ENCODE data around the gene ASCC3.

Gene ASCC3

GRCh38 chr6:100573166-100573565 lies 308.0 kb downstream of the ASCC3 start:
- DNase-seq = no peak

DNA sequence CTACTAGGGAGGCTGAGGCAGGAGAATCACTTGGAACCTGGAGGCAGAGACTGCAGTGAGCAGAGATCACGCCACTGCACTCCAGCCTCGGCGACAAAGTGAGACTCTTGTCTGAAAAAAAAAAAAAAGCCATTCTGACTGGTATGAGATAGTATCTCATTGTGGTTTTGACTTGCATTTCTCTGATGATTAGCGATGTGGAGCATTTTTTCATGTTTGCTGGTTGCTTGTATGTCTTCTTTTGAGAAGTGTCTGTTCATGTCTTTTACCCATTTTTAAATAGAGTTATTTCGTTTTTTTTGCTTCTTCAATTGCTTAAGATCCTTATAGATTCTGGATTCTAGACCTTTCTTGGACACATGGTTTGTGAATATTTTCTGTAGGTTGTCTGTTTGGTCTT lies 312.9 kb downstream of the ASCC3 start:
- no peak for DNase-seq

- DNase-seq = no peak
Measured at GRCh38 chr6:100566563-100566962, 314.6 kb downstream of the ASCC3 start.

DNA sequence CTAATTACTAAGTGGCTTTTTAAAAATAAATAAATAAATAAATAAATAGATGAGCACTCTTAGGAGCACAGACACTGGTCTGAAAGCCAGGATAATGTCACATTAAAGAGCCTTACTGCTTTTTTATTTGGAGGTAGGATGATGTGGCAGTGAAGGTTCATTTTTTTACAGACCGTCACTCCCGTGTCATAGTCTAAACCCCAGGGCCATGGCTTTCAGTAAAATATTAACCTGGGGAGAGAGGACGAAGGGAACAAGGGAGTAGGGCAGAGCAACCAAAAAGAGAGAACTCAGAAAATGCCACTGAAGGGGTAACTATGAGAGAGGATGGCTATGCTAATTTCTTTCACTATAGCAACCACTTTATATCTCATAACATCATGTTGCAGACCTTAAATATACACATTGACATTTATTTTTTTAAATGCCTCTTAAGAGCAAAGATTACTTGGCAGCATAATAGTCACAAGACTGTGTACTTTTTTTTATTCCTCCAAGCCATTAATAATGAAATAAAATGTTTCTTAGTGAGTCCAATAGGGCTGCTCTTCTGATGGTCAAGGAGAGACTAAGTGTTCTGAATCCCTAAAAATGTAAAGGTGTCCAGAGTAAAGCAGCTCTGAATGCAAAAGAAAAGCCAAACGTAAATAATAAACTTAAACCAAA lies 315.6 kb downstream of the ASCC3 start:
- no peak for DNase-seq

DNA sequence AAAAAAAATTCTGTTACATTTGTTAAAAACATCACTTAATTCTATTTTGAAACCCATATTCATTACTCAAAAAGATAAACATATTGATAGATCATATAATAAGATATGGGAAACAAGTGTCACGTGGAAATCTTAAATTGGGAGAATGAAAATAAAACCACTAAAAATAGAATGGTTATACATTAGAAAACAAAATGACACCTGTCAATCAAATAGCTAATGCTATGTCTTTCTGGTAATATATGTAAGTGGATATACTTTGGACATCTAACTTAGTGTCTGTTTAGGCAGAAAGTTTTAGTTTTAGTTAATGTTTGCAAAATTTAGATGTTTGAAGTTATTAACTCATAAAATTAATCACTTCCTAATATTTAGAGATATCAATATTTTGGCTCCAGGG lies 321.3 kb downstream of the ASCC3 start:
- no peak for DNase-seq

DNA sequence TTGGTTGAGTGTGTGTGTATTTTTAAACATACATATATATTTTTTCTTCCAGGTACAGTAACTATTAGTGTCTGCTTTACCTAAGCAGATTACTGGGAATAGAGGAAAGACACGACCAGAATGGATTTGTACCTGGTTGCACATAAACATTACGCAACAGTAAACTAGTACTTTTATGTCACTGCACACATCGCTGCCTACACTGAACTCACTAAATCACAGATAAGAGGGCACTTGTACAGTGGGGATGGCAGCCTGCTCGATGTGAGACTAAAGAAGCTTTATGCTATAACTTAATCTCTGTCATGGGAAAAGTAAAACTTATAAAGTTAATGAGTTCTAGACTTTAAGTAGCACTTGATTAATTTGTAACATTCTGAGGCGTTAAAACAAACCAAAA lies 326.9 kb downstream of the ASCC3 start:
- peak; percentile 31 for DNase-seq

- peak; percentile 68 for DNase-seq
Measured at GRCh38 chr6:100553243-100553642, 327.9 kb downstream of the ASCC3 start.

GRCh38 chr6:100549406-100550167 lies 331.5 kb downstream of the ASCC3 start:
- no peak for DNase-seq

GRCh38 chr6:100538086-100538485 lies 343.0 kb downstream of the ASCC3 start:
- no peak for DNase-seq

DNA sequence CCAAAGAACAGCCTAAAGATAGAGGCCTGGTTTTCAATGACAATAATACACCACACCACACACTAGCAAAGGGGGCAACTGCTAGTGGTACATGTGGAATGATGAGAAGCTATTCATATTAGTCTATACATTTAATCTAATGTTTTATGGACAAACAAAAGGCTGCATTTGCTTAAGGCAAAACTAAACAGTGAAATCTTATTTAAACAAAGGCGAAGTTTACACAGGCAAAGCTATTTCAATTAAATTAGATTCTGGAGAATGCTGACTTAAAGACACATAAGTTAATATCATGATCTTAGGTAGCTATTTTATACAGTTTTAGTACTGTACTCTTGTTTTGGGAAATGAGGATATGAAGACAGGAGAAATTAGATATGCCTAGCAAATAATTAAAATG lies 362.5 kb downstream of the ASCC3 start:
- DNase-seq = no peak

GRCh38 chr6:100517633-100518032 lies 363.5 kb downstream of the ASCC3 start:
- no peak for DNase-seq

- DNase-seq = no peak
Measured at GRCh38 chr6:100517106-100517505, 364.0 kb downstream of the ASCC3 start.

GRCh38 chr6:100514660-100515059 lies 366.5 kb downstream of the ASCC3 start:
- DNase-seq = no peak

- DNase-seq = no peak
Measured at GRCh38 chr6:100512203-100512862, 368.8 kb downstream of the ASCC3 start.

- DNase-seq = no peak
Measured at GRCh38 chr6:100509101-100509500, 372.0 kb downstream of the ASCC3 start.

- DNase-seq = no peak
Measured at GRCh38 chr6:100506651-100507050, 374.5 kb downstream of the ASCC3 start.

GRCh38 chr6:100504786-100505737 lies 376.1 kb downstream of the ASCC3 start:
- no peak for DNase-seq

DNA sequence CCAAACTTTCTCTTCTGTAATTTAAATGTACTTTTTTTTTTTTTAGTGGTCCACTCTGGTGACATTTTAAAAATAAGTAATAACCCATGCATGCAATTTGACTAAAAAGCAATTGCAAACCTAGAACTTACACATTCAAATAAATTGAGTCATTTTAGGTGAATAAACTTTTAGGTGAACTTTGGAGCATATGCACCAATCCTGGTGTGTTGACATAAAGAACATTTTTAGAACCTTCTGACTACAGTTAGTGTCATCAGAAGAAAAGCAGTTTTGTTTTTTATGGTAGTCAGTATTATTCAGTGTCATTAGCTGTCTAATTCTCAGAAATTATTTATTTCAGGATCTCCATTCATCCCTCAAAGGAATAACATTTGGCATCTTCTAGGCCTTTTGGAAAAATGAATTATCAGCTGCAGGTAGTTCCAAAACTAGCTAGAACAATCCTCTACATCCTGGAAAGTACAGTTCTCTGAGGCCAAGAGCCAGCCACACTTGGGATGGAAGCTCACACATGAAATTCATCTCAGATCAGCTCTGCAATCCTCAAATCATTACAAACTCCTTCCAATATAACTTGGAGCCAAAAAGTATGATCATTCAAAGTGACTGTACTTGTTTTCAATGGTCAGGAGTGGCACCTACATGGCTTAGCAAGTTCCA lies 378.0 kb downstream of the ASCC3 start:
- no peak for DNase-seq

GRCh38 chr6:100493206-100493888 lies 387.8 kb downstream of the ASCC3 start:
- no peak for DNase-seq

DNA sequence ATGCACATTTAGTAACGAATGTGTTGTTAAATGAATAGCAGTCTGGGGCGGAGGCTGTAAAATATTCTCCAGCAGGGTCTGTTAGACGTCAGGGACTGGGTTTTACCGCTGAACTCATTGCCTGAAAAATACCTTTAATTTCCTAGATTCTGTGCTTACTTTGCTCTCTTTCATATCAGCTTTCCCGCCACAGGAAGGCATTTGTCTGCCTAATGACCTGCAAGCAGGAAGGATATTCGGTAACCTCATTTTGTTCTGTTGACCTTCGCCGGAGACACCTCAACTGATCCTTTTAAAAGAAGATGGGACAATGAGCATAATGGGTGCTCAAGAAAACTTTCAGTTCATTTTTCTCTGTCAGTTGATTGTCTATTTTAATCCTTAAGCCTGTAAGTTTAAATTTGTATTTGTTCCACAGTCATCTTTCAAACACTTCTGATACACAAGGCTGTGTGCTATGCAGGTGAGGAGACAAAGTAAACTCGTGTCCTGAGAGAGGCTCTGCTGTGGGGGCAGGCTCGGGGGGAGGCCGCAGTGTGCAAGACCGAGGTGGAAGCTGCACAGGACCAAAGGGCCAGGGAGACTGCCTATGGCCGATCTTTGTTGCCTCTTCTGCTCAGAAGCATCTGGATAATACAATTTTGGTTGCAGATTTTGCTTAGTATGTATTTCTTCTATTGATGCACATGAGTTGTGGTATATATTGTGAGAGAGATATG lies 389.0 kb downstream of the ASCC3 start:
- DNase-seq = no peak

GRCh38 chr6:100490065-100490464 lies 391.1 kb downstream of the ASCC3 start:
- no peak for DNase-seq

Measured in NCI-H1436 treated with DMSO at 0.1 percent for 48 hours (cell line).